IPS DF 6.9 (cell line): ENCODE measurements around the gene FAAP100.
"Not testable (repeated sequence)": the region's sequence is repeated elsewhere in the genome, so short reads cannot be mapped to it uniquely, and the experiment has no call there.

ENCODE experiments used
- DNase-seq: peaks from one replicate; pipeline ENCODE4 v3.0.0-alpha.2; 2013; ENCODE audit warnings: low read depth, low spot score
- H3K27ac ChIP-seq: one replicate; pipeline ENCODE4 v1.5.1; 2013; ENCODE audit warnings: low read length, control low read depth
- H3K27me3 ChIP-seq: 2 replicates; pipeline ENCODE4 v1.6.1; 2013; ENCODE audit warnings: mild to moderate bottlenecking, low read length; ENCODE audit not compliant: control insufficient read depth, insufficient read depth
- H3K36me3 ChIP-seq: 2 replicates; pipeline ENCODE4 v1.6.1; 2013; ENCODE audit warnings: low read length; ENCODE audit not compliant: control insufficient read depth, insufficient read depth
- H3K4me1 ChIP-seq: 2 replicates; pipeline ENCODE4 v1.6.1; 2013; ENCODE audit warnings: low read length; ENCODE audit not compliant: control insufficient read depth, insufficient read depth
- H3K4me3 ChIP-seq: 2 replicates; pipeline ENCODE4 v1.5.1; 2013; ENCODE audit warnings: mild to moderate bottlenecking, low read length
- H3K9me3 ChIP-seq: 2 replicates; pipeline ENCODE4 v1.6.1; 2013; ENCODE audit warnings: low read length, inconsistent platforms; ENCODE audit not compliant: control insufficient read depth, insufficient read depth
- WGBS: extraction: QIAGEN DNeasy Blood & Tissue Kit; methylation state at CpG from one replicate; pipeline ENCODE4 v1.1.7; 2013; ENCODE audit warnings: mixed read lengths, missing lambda C conversion rate; ENCODE audit not compliant: insufficient read length, insufficient coverage; 5-methylcytosine and 5-hydroxymethylcytosine counted together

FAAP100 gene

DNA sequence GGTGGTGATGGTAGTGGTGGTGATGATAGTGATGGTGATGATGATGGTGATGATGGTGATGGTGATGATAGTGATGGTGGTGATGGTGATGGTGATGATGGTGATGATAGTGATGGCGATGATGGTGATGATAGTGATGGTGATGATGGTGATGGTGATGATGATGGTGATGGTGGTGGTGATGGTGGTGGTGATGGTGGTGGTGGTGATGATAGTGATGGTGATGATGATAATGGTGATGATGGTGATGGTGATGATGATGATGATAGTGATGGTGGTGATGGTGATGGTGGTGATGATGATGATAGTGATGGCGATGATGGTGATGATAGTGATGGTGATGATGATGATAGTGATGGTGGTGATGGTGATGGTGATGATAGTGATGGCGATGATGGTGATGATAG, 20.2 kb downstream of the FAAP100 start:
- not testable (repeated sequence) for H3K27me3 ChIP-seq, H3K4me1 ChIP-seq, H3K27ac ChIP-seq, DNase-seq, H3K4me3 ChIP-seq, H3K9me3 ChIP-seq, H3K36me3 ChIP-seq
- WGBS = no CpG with 5 or more reads among the region's 3 CpGs

DNA sequence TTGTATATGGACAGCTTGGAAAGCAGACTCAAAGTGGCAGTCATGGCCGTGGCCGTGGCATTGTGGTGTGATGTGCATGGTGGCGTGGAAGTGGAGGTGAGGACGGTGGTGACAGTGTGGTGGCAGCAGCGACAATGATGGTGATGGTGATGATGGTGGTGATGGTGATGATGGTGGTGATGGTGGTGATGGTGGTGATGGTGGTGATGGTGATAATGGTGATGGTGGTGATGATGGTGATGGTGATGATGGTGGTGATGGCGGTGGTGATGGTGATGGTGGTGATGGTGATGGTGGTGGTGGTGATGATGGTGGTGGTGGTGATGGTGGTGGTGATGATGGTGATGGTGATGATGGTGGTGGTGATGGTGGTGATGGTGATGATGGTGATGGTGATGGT, 21.1 kb downstream of the FAAP100 start:
- not testable (repeated sequence) for H3K36me3 ChIP-seq, DNase-seq, H3K9me3 ChIP-seq, H3K27ac ChIP-seq, H3K27me3 ChIP-seq, H3K4me3 ChIP-seq, H3K4me1 ChIP-seq
- no CpG with 5 or more reads among the region's 6 CpGs for WGBS

DNA sequence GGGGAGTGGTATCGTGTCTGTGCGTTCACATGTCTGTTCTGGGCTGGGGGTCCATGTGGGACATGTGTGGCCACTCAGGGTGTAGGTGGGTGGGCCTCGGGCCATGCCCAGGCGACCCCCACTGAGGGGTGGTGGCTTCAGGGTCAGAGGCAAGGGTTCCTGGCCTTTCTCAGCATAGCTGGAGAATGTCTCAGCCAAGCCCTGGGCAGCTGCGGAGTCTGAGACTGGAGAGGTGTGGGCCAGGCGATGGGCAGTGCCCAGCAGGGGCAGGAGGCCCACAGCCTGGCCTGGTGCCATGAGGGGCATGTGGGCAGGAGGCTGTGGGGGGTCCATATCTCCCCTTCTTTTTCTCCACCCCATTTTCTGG, 22.7 kb downstream of the FAAP100 start:
- Histone ChIP-seq H3K36me3 (no peaks in the 10 kb centered on the region), H3K4me3 (no peak overlapping the region), H3K27me3 (no peaks in the 10 kb centered on the region), H3K9me3 (no peaks in the 10 kb centered on the region), H3K27ac (no peak overlapping the region), H3K4me1 (no peaks in the 10 kb centered on the region)
- WGBS = no CpG with 5 or more reads among the region's 6 CpGs
- DNase-seq = no peak

DNA sequence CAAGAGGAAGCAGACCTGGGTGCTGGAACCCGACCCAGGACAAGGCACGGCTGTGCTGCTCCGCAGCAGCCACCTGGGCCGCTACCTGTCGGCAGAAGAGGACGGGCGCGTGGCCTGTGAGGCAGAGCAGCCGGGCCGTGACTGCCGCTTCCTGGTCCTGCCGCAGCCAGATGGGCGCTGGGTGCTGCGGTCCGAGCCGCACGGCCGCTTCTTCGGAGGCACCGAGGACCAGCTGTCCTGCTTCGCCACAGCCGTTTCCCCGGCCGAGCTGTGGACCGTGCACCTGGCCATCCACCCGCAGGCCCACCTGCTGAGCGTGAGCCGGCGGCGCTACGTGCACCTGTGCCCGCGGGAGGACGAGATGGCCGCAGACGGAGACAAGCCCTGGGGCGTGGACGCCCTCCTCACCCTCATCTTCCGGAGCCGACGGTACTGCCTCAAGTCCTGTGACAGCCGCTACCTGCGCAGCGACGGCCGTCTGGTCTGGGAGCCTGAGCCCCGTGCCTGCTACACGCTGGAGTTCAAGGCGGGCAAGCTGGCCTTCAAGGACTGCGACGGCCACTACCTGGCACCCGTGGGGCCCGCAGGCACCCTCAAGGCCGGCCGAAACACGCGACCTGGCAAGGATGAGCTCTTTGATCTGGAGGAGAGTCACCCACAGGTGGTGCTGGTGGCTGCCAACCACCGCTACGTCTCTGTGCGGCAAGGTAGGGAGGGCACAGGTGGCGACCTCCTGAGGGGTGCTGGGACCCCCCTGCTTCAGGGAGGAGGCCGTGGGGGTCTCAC, 23.3 kb downstream of the FAAP100 start:
- Histone ChIP-seq H3K4me3 (no peak overlapping the region), H3K9me3 (no peaks in the 10 kb centered on the region), H3K27me3 (no peaks in the 10 kb centered on the region), H3K36me3 (no peaks in the 10 kb centered on the region), H3K27ac (no peak overlapping the region), H3K4me1 (no peaks in the 10 kb centered on the region)
- no peak for DNase-seq
- no CpG with 5 or more reads among the region's 62 CpGs for WGBS

DNA sequence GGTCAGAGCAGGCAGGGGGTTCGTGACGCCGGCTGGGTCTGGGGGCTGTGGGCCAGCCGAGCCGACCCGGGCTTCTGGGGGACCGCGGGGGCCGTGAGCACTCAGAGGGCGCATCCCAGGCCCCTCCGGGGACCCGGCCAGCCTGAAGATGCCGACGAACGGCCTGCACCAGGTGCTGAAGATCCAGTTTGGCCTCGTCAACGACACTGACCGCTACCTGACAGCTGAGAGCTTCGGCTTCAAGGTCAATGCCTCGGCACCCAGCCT, 23.8 kb downstream of the FAAP100 start:
- Histone ChIP-seq H3K27ac (no peak overlapping the region), H3K36me3 (no peaks in the 10 kb centered on the region; the same call in 1 of the 2 replicates), H3K4me3 (no peak overlapping the region), H3K27me3 (no peaks in the 10 kb centered on the region), H3K9me3 (no peaks in the 10 kb centered on the region), H3K4me1 (0 out of 2 replicates have a peak, but pooled peaks cover 3% of the 10 kb centered on the region)
- WGBS = no CpG with 5 or more reads among the region's 20 CpGs
- DNase-seq = no peak

DNA sequence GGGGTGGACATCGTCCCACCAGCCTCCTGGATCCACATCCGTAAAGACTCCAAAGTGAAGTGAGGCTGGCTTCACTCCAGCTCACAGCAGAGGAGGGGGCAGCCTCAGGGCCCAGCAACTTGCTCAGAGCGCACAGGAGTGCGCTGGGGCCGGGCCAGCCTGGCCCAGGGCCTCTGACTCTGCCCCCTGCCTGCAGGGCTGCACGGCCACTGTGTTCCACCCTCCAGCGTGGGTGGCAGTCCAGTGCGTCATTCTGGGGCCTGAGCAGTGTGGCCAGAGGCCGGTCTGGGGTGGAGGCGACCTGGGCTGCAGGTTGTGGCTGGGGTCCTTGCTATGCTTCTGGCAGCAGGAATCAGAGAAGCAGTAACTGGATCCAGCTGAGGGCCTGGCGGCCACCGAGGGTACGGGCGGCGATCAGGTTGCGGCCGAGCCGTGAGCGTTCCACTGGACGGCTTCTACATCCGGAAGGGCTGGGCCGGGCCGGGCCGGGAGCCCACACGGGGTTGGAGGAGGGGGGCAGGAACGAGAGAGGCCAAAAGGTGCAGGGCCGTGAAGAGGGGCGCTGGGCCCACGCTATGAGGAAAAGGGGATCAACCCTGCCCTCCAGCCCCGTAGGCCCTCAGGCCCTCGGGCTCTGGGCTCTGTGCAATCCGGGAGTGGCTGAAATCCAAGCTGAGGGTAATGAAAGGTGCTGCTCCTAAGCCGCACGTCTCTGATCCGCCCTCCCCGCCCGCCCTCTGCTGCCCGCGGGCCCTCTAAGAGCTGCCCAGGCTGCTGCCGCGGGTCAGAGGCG, 24.4 kb downstream of the FAAP100 start, which contains the start of gene FSCN2:
FSCN2 (plus strand) TSS at position 787 of the 793 bp plus-strand sequence. CDS start 155 bp downstream, outside the sequence.
- no peaks in the 10 kb centered on the region; the same call in 1 of the 2 replicates for H3K36me3 ChIP-seq
- H3K9me3 ChIP-seq = no peaks in the 10 kb centered on the region
- no peak for DNase-seq
- H3K4me3 ChIP-seq = no peak within 1 kb of the TSS
- no peak within 1 kb of the TSS for H3K27ac ChIP-seq
- no peaks in the 10 kb centered on the region for H3K27me3 ChIP-seq
- 0 out of 2 replicates have a peak, but pooled peaks cover 3% of the 10 kb centered on the region for H3K4me1 ChIP-seq
- no CpG with 5 or more reads among the region's 42 CpGs for WGBS

DNA sequence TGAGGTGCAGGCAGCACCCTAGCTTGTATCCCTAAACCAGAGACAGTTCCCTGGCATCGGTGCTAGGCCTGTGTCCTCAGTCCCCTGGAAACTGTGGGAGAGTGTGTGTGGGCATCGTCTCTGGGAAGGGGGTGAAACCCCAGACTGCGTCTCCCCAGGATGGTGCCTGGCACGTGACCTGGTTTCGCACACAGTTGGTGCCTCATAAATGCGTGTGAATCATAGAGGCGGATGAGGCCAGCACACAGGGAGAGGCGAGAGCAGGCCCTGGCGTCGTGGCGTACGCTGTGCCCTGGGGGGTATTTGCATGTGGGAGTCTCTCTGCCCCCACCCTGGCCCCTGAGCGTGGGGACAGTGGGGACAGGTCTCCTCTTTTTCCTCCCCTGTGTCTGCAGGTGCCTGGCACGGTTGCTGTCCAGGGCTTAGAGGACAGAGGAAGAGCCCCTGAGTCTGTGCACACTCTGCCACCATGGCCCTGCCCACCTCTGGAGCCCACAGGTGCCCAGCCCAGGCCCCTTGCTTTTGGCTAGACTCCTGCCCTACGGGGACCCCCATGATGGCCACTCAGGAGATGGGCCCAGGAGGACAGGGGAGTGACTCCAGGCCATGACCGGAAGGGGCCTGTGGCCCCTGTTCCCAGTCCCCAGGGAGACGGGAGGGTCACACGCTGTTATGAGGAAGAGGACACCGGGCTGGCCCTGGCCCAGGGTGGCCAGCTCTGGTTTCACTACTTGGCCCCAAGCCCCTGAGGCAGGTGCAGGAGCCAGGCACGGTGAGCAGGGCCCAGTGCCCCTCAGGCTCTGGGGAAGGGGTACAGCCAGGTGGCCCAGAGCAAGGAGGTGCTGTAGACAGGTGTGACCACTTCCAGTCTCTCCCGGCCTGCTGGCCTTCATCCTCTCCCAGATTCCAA, 25.2 kb downstream of the FAAP100 start:
- 0 out of 2 replicates have a peak, but pooled peaks cover 3% of the 10 kb centered on the region for H3K4me1 ChIP-seq
- DNase-seq = no peak
- no peak overlapping the region for H3K27ac ChIP-seq
- H3K36me3 ChIP-seq = no peaks in the 10 kb centered on the region; the same call in 1 of the 2 replicates
- no peaks in the 10 kb centered on the region for H3K9me3 ChIP-seq
- no CpG with 5 or more reads among the region's 21 CpGs for WGBS
- H3K27me3 ChIP-seq = no peaks in the 10 kb centered on the region
- no peak overlapping the region for H3K4me3 ChIP-seq

DNA sequence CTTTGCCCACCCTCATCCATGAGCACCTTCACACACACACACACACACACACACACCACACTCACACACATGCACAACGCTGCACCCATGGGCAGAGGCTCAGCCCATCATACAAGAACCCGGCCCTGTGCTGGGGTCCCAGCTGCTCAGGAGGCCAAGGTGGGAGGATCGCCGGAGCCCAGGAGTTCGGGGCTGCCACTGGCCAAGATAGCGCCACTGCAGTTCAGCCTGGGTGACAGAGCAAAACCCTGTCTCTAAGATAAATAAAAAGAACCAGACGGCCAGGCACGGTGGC, 27.3 kb downstream of the FAAP100 start:
- Histone ChIP-seq H3K27ac (no peak overlapping the region), H3K36me3 (no peaks in the 10 kb centered on the region; the same call in 1 of the 2 replicates), H3K27me3 (no peaks in the 10 kb centered on the region; the same call in 1 of the 2 replicates), H3K4me1 (peaks cover 5% of the 10 kb centered on the region; the same call in 1 of the 2 replicates), H3K4me3 (no peak overlapping the region), H3K9me3 (no peaks in the 10 kb centered on the region)
- no CpG with 5 or more reads among the region's 8 CpGs for WGBS
- no peak for DNase-seq

DNA sequence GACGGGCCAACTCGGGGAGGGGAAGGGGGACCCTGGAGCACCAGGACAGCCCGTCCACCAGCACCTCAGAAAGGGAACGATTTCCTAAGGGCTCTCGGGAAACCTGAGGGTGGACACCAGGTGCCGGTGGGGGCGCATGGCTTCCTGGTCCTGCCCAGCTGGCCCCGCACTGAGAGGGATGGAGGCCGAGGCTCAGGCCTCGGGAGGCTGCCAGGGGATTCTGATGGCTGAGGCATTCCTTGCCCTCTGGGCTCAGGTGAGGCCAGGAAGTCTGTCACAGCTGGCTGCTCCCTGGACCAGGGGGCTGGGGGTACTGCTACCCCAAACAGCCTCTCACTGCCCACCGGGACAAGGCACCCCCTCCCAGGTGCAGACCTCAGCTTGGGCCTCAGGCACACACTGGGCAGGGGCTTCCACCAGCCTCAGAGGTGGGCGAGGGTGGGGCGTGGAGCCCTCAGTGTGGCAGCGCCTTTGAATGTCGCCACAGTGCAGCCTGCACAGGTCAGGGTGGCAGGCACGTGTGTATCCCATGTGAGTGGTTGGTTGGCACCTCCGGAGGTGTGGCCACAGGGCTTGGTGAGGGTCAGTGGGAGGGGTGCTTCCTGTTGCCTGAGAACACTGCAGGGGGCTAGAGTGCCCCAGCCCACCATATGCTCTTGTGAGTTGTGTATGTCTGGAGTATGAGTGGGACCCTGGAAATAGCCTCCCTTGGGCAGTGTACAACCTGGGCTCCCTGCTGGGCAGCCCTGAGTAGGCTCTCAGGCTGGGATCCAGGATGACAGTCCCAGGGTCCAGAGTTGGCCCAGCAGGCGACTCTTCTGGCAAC, 27.9 kb downstream of the FAAP100 start:
- Histone ChIP-seq H3K27me3 (no peaks in the 10 kb centered on the region; the same call in 1 of the 2 replicates), H3K4me1 (peaks cover 6% of the 10 kb centered on the region; the same call in 1 of the 2 replicates), H3K4me3 (no peak overlapping the region), H3K36me3 (no peaks in the 10 kb centered on the region; the same call in 1 of the 2 replicates), H3K9me3 (no peaks in the 10 kb centered on the region), H3K27ac (no peak overlapping the region)
- no CpG with 5 or more reads among the region's 18 CpGs for WGBS
- no peak for DNase-seq
